Islet precursor cell (in vitro differentiated cells): ENCODE data around the gene CCDC93.
A peak's percentile ranks its signal among the peaks of the same experiment; 100 is the strongest.

Experiments
- DNase-seq: peaks from one replicate; pipeline ENCODE4 v3.0.0-alpha.2; 2018

Gene CCDC93

DNA sequence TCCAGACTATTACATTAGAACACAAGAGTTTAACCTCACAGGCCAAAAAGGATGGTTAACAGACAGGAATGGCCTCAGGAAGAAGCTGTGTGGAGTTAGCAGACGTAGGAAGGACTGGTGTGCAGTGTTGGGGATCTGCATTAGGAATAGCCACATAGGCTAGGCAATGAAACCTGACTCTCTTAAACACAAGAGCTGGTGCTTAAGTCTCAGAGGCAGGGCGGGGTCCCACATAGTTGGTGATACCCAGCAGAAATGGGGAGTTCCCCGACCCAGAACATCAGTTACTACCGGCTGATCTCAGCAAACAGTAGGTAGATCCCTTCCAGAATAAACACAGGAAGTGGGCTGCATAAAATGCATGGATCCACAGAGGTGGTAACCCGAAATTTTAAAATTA lies 64.1 kb downstream of the CCDC93 start:
- no peak for DNase-seq

DNA sequence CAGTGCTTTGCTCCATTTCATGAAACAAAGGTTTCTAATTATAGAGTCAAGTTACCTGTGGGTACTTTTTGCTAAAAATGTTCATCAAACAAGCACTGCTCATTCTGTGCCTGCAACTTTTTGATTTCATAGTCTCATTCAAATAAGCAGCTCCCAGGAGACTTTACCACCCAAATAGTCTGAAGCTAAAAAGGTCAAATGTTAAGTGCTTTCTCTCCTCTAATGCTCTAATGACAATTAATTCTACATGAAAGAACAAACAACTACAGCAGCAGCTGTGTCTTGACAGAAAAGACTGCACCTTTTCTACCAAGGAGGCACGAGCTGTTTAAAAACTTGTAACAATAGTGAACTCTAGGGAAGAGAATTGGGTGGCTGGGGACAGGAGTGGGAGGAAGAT lies 65.3 kb downstream of the CCDC93 start:
- DNase-seq = no peak

DNA sequence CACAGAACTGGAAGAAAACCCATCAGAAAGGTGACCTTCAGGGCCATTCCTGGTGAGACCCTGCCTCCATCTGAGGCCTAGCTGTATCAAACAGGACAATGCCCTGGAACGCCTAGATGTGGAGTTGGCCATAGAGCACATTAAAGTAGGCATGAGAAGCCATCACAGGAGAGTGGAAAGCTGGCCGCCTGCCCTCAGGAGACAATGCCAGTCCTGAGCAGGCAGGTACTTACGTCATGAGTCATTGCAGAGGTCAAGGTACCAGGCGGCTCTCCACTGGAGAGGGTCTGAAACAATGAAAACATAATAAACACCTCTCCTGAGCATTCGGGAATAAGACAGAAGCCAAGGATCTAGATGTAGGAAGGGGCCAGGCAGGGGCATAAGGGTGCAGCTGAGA lies 68.6 kb downstream of the CCDC93 start:
- DNase-seq = no peak

DNA sequence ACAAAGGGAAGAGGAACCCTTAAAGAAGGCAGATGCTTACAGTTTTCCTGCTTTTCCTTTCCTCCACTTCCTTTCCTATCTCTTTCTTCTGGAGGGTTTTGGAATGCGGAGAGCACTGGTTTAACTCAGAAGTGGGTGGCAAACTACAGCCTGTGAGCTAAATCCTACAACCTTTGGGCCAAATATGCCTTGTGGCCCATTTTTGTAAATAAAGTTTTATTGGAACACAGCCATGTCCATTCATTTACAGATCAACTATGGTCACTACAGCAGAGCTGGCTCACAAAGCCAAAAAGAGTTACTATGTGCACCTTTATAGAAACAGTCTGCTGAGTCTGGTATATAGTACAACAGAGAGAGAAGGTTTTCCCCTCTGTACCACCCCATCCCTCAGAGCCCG lies 69.1 kb downstream of the CCDC93 start:
- no peak for DNase-seq

DNA sequence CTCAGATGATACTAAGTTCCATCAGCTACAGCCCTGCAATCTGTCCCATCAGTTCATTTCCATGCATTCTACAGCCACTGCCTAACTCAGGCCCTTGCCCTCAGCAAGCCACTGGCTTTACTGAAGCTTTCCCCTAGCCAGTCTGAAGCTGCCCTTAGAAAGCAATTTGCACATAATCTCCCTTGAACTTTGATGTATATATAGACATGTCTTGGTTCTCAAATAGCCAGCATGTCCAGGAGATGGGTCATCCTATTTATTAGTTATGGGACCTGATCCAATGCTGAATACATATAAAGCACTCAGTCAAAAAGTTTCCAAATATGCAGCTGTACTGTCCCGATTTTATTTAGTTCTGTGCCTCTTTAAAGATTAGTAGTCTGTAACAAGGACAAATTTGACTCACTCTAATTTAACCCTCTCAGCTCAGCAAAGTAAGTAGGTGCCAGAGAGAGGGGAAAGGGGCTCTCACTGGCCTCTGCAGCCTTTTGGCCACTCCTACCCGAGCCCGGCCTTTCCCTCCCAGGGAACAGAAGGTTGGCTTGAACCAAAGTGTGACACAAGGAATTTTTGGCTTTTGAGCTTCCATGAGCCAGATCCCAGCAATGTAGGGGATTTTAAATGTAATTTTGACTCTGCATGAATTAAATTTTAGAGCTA lies 70.7 kb downstream of the CCDC93 start:
- DNase-seq = no peak

DNA sequence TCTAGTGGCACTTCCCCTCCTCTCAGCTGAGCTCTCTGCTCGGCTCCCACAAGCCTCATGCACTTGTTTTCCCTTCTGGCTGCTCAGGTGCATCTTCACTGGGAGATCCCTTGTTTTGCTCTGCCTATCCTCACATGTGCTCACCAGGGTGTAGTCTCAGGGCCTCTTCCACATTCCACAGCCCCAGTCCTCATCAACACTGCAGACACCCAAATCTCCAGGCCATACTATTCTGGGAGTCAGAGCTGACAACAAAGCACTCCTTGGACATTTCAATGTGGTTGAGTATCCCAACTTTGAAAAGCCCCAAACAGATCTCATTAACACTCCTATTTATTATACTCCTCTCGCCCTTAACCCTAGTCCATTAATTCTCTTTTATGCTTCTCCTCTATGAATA lies 71.3 kb downstream of the CCDC93 start:
- peak; percentile 33 for DNase-seq

DNA sequence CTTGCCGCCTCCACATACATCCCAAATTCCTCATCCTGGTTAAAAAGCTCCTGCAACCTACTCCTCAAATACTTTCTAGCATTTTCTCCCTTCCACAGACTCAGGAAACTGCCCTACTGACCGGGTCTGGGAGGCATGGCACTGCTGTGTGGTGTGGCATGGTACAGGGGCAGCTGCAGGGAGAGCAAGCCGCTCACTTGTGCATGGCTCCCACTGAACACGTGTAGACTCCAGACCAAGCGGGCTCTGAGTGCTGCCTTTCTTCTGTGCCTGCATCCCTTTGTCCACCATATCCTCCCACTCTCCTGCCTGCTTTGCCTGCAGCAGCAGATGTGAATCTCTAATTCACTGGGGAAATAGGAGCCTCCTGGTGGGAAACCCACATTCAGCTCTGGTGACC lies 72.2 kb downstream of the CCDC93 start:
- peak; percentile 33 for DNase-seq

DNA sequence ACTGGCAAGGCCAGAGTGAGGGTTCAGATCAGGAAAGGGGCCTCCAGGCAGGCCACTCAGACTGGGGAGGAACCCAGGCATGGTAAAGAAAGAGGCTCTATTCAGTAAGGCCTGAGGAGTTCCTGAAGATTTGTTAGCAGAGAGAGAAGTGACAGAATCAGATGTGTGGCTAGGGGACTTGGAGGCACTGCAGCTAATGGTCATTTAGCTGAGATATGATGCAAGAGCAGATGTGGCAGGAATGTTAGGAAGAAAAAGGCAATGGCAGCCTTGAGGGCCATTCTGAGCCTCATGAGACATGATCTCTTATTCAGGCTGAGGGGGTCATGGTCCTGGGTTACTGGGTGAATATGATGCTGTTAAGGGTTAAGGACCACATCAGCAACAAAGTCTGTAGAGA lies 73.4 kb downstream of the CCDC93 start:
- DNase-seq = no peak

DNA sequence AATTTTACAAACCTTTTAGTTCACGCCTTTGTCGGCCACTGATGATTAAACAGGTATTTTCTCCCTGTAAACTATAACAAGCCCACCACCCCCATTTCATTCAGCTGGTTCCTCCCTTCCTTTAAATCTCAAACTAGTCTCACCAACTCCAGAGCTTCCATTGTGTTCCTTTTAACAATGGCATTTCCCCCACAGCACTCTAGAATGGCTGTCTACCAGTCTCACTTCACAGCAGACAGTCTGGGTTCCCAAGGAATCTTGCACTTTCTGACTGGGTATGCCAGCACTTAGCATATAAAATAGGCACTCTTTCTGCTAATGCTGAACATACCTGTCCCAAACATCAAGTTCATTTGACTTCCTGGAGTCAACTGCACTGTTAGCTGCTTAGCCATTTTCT lies 75.3 kb downstream of the CCDC93 start:
- no peak for DNase-seq

DNA sequence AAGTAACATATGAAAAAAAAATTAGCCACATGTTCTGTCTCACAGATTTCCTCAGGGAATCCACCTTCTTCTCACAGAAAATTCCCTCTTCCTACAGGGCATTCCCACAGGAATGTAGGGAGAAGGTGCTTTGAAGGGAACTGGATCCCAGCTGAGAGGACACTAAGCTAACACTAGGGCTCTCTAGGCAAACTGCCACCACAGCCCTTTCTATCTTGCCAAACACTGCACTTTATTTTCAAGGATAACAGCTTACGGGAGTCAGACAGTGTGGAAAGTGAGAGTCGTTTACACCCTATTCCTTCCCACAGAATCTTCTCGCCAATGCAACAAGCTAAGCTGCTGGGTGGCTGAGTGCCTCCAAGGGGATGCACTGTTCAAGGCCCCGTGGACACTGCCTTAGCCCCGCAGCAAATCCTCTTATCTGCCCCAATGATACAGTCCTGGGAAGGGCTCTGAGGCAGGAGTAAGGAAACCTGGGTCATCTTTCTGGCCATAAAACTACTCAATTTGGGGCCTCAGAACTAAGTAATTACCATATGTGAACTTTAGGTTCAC lies 76.9 kb downstream of the CCDC93 start:
- DNase-seq = peak; percentile 27

DNA sequence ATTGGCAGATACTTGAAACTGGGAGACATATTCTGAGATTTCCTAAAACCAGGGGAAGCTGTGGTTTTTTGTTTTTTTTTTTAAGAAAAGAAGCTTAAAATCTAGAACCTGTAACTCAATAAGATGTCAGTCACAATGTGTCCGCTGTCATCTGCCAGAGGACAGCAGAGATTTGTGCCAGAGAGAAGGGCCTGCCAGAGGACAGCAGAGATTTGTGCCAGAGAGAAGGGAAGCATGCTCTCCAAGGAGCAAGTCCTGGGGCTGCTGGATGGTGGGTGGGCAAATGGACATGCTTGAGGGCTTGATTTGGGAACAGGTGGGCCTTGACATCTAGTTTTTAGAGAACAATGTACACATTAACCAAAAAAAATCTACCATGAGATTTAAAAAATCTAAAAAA lies 77.9 kb downstream of the CCDC93 start:
- peak; percentile 4 for DNase-seq

DNA sequence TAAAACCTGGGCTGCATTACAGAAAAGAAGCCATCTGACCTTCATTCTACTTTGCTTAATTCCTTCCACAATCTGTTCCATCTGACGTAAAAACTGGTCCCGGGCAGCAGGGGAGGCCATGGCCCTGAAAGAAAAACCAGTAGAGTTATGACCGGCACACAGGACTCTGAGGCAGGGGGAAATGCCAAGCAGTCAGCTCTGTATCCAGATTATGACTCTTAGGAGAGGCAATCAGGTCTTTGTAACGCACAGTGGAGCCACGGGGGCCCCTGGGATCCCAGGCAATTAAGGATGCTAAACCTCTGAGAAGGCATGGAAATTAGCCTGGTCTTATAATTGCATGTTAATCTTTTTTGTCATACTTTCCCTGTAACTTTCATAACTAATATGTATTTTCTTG lies 78.4 kb downstream of the CCDC93 start:
- peak; percentile 22 for DNase-seq

DNA sequence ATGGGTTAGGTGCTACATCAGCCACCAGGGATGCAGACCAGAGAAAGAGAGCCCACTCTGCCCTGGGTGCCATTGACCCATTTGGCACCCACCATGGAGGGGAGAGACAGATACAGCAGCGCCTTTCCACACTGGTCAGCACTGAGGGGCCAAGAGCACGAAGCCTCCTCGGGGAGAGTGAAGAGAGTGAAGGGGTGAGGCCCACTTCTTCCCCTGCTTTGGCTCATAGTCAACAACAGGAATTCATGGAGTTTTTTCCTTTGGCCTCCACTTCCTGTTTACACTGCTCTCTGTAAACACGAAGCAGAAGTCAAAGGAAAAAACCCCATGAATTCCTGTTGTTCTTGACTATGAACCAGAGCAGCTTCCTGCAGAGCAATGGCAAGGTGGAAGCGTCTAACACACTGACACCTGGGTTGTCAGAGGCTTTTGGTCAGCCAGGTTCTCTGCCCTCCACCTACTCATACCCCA lies 80.0 kb downstream of the CCDC93 start:
- DNase-seq = peak; percentile 11

DNA sequence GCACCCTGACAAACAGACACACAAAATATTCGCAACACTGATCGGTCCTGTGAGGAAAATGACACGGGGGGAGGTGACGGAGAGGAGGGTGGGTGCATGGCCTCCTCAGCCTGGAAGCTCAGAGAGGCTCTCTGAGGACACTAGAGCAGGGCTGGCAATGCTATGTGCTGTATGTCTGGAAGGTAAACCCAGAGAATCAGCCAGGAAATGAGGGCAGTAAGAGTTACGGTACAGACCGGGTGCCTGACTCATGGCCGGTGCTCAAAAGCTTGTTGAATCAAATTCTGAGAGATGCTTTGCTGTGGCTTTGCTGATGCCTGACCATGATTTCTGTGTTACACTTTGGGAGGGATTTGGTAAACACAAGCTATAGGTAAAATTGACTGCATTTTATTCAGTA lies 81.9 kb downstream of the CCDC93 start:
- DNase-seq = peak; percentile 38

DNA sequence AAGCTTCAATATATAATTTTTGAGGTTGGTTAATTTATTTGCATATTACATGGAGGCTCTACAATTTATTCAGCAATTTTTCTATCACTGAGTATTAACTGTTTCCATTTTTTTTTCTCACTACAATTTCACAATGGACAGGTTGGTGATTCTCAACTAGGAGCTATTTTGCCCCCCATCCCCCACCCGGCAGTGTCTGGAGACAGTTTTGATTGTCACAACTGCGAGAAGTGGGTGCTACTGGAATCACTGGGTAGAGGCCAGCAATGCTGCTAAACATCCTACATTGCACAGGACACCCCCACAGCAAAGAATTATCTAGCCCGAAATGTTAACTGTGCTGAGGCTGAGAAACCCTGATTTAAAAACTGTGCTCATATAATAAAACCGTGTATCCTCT lies 82.6 kb downstream of the CCDC93 start:
- peak; percentile 7 for DNase-seq

DNA sequence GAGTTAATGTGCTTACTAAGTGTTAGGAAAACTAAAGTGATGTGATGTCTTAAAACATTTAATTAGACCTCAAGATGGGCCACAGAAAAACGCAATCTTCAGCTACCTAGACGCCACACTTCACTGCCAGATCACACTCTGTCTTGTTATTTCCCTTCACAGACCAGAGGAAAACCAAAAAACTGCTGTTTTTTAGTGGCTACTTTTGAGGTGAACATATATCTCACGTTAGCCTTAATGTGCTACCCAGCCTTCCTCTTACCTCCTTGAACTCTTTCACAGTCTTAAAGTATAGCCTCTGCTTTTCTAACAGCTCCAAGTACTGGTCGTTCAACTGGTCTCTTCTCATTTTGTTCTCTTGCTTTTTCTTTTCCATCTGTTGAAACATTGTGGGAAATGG lies 83.1 kb downstream of the CCDC93 start:
- peak; percentile 4 for DNase-seq

DNA sequence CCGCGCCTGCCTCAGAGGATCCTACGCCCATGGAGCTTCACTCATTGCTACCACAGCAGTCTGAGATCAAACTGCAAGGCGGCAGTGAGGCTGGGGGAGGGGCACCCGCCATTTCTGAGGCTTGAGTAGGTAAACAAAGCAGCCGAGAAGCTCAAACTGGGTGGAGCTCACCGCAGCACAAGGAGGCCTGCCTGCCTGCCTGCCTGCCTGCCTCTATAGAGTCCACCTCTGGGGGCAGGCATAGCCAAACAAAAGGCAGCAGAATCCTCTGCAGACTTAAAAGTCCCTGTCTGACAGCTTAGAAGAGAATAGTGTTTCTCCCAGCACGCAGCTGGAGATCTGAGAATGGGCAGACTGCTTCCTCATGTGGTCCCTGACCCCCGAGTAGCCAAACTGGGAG lies 90.4 kb downstream of the CCDC93 start:
- DNase-seq = peak; percentile 9

DNA sequence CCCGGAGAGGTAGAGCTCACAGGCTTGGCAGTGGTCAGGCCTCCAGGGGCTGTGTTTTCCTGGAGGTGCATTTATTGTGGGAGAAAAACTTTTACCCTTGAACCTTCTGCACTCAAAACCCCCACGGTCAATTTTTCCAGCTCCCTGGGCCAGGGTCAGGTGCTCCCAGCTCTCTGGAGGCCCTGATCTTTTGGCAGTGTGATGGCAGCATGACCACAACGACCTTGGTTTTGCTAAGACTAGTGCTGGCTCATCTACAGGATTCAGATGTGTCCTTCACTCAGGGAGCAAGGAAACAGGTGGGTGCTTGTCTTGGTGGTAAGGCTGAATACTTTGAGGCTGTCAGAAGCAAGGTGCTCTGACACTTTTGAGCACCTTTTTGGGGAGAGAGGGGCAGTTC lies 92.3 kb downstream of the CCDC93 start:
- peak; percentile 33 for DNase-seq

DNA sequence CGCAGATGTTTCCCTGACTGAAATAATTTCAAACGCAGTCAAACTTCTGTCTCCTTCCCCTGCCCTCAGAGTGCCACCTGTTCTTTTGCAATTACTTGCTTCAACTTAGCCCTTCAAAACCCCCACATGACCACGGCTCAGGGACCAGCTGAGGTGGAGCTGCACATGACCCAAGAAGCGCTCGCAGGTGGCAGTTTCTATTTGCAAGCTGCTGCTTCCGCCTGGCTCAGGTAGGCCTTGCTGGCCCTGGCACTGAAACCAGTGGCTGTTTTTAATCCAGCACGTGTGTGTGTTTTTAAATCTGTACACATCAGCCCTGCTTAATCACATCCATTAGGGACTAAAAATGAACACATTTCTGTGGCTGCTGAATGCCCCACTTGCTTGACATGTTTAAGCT lies 95.3 kb downstream of the CCDC93 start:
- peak; percentile 35 for DNase-seq

DNA sequence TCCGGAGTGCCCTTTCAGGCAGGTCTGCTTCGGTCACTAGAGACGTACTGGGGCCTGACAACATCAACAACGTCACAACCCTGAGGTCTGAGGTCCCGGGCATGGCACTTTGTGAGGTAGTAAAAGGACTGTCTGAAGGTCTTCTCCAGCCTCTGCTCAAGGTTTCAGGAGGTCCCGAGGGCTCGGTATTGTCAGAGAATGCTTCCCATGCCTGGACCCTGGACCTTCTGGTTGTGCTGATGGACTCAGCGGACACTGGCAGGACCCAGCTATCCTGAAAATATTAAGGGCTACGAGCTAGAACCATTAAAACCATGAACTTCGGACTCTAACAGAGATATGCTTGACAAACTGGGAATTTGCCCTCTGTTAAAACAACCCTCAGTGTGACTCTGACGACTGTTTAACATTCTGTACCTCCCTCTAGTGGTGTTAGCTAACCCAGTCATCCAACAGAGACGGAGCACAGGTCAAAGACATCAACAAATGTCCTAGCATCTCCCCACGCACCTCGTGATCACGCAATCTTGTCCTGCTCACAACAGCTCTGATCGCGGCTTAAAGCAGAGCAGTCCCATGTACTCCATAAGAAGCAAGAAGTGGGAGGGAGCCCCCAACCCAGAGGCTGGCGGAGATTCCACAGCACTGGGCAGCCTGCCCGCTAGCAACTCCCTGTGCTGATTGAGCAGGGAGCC lies 96.5 kb downstream of the CCDC93 start:
- DNase-seq = peak; percentile 46

DNA sequence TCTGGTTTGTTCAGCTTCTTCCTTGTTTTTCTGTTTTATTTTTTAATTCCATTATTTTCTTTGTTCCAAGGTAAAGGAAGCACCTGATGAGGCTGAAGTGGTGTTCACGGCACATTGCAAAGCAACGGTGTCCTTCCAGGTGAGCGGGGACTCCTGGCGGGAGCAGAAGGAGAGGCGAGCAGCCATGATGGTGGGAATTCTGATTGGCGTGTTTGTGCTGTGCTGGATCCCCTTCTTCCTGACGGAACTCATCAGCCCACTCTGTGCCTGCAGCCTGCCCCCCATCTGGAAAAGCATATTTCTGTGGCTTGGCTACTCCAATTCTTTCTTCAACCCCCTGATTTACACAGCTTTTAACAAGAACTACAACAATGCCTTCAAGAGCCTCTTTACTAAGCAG lies 110.9 kb downstream of the CCDC93 start:
- no peak for DNase-seq

DNA sequence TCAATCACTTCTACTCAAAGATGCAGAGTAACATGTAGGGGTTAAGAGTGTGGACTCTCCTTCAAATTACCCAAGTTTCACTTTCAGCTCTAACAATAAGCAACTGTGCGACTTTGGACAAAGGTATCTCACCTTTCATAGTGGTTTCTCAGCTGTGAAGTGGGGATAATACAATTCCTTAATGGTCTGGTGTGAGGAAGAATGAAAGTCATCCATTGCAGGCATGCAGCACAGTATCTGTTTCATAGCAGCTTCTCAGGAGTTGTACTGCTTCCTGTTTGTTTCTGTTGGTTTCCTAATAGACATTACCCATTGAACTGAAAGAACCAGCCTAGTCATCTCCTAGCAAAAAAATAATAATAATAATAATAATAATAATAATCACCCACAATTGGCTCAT lies 125.0 kb downstream of the CCDC93 start:
- DNase-seq = no peak

DNA sequence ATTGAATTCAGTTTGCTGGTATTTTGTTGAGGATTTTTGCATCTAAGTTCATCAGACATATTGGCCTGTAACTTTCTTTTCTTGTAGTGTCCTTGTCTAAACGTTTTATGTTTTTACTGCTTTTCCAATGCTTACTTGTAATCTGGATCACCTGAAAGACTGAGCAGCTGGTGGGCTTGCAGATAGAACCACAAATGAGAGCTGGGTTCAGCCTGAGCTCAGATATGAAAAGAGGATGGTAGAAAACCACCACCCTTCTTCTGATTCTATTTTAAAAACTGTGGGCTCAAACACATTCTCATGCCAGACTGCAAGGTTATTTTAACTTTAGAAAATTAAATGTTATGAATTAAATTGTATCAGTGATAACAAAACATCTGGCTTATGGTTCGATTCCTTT lies 128.6 kb downstream of the CCDC93 start:
- no peak for DNase-seq

DNA sequence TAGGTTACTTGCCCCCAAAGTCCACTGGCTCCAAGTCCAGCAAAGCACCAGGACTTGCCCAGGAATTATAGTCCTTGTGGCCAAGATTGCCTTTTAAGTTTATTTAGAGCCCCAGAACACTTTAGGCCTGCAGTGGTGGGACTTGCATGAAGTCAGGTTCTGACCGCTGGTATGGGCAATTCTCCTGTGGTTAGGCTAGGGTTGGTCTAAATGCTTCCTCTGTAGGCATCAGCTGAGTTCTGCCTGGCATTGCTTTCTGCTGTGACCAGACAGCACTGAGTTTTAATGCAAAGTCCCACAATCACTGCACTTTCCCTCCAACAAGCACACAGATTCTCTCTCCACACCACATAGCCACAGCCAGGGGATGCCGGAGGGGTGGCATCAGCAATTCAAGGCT lies 134.9 kb downstream of the CCDC93 start:
- no peak for DNase-seq

DNA sequence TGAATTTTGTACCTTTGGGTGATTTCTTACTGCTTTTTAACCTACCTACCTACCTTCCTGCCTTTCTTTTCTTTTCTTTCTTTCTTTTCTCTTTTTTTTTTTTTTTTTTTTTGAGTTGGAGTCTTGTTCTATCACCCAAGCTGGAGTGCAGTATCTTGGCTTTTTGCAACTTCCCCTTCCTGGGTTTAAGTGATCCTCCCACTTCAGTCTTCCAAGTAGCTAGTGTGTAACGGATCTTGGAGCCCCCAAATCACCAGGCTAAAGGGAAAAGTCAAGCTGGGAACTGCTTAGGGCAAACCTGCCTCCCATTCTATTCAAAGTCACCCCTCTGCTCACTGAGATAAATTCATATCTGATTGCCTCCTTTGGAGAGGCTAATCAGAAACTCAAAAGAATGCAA lies 138.1 kb downstream of the CCDC93 start:
- DNase-seq = no peak
